ENCODE measurements around the gene MED27.

MED27 gene

DNA sequence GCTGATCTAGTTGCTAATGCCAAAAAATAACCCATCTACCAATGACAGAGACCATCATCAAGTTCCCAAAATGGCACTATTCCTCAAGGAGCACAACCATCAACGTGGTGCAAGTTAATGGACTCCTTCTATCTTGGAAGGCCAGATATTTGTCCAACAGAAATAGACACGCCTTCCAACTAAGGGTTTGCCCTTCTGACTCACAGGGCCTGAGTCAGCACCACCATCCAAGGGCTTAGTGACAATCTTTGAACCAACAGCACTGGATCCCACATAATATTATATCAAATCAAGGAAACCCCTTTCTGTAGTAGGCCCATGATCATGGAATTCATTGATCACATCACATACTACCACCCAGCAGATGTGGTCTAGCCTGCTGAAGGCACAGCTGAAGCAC, 84.3 kb downstream of the MED27 start:
- DNase-seq (ENCODE audit: low spot score): peak; percentile 46

- no peak for DNase-seq (ENCODE audit: low spot score)
Measured at GRCh38 chr9:131994364-131995125, 85.1 kb downstream of the MED27 start.

GRCh38 chr9:131992906-131993657, 86.6 kb downstream of the MED27 start:
- no peak for DNase-seq (ENCODE audit: low spot score)

GRCh38 chr9:131987232-131987631, 92.4 kb downstream of the MED27 start:
- no peak for DNase-seq (ENCODE audit: low spot score)

- no peak for DNase-seq (ENCODE audit: low spot score)
Measured at GRCh38 chr9:131986576-131986975, 93.1 kb downstream of the MED27 start.

DNA sequence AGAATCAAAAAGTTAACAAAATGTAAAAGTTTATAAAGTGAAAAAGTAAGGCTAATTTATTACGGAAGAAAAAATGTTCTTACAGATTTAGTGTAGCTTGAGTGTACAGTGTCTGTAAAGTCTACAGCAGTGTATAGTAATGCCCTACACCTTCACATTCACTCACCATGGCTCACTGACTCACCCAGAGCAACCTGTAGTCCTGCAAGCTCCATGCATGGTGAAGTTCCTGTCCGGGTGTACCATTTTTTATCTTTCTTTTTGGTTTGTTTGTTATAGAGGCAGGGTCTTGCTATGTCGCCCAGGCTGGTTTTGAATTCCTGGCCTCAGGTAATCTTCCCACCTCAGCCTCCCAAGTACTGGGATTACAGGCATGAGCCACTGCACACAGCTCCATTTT, 93.6 kb downstream of the MED27 start:
- no peak for DNase-seq (ENCODE audit: low spot score)

- DNase-seq (ENCODE audit: low spot score): no peak
Measured at GRCh38 chr9:131984564-131984963, 95.1 kb downstream of the MED27 start.

GRCh38 chr9:131982671-131983239, 96.9 kb downstream of the MED27 start:
- no peak for DNase-seq (ENCODE audit: low spot score)

GRCh38 chr9:131982102-131982501, 97.6 kb downstream of the MED27 start:
- no peak for DNase-seq (ENCODE audit: low spot score)

DNA sequence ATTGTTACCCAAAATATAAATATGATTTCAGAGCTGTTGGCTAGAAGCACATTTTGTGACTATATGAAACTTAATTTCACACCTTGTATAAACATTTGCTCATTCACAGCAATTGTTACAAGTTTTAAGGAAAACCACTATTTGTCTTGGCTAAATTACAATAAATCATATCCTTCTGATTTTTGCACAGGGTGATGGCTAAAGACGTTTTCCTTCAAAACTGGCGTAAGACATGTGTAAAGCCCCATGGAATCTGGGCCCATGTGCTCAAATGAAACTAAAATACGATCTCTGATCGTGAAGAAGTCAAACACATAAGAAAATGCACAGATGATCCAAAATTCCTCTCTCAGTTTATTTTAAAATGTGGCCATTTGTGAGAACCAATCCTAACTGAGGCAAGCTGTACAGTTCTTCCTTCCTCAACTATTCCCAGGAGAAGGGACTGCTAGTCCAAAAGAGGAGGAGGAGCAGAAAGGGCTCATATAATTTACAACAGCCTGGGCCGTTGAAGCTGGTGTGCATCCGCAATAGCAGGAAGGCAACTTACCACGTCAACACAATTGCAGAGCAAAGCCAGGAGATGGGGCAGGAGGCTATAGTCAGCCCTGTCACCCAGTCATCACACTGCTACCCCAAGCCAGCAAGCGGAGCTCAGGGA, 98.4 kb downstream of the MED27 start:
- DNase-seq (ENCODE audit: low spot score): no peak

DNA sequence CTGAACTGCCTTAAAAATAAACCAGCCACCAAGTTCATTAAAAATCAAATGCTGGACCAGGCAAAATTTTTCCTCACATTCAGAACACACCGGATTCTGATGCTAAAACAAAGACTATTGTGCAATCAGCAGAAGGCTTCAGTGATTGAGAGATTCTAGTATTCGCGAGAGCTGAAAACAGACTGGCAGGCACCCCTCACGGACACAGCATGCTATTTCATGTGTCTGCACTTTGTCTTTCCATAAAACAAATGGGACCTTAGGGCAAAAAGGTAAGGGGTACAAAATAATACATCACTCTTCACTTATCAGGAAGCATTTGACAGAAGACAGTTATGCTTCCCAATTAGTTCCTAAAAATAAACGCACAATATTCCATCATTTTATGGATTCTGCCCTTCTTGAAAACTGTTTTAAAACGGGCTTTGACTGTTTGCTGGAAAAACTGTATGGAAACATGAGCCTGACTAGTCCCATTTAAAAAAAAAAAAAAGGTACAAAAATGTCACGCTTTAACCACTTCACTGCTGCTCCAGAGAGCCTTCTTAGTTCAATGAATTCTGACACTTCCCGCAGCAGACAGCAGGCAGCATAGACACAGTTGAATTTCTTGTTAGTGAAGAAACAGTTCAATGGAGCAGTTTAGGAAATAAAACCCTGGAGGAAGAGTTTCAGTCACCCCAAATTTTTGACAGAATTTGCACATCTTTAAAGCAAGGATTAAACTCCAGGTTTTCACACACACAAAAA, 99.2 kb downstream of the MED27 start:
- DNase-seq (ENCODE audit: low spot score): no peak

DNA sequence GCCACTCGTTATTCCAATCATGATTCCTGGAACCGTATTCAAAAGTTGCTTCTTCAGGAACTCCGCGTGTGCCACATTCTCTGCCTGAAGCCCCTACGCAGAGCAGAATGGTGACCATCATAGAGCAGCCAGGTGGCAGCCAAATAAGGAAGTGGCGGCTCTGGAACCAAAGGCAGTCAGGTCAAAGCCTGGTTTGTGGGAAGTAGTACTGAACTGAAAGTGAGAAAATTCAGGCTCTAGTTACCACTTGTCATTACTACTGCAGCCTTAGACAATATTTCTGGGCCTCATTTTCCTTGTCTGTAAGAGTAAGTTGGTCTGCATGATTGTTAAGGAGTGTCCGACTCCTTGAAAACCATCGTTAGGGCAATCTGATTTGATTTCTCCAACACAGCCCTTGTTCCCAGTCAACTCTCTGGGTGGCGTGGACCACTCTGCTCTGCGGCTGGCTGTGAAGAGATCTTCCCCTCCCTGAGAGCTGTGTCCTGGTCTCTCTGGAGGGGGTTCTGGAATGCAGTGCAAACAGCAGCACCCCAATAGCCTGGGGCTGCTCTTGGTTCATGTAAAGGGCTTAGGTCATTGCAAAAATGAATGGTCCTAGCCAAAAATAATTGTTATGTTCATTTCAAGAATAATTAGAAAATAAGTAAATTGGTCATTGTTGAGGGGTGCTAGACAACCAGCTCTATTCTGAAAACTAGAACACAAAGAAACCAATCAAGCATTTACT, 102.4 kb downstream of the MED27 start:
- no peak for DNase-seq (ENCODE audit: low spot score)

GRCh38 chr9:131976157-131977108, 103.2 kb downstream of the MED27 start:
- no peak for DNase-seq (ENCODE audit: low spot score)

DNA sequence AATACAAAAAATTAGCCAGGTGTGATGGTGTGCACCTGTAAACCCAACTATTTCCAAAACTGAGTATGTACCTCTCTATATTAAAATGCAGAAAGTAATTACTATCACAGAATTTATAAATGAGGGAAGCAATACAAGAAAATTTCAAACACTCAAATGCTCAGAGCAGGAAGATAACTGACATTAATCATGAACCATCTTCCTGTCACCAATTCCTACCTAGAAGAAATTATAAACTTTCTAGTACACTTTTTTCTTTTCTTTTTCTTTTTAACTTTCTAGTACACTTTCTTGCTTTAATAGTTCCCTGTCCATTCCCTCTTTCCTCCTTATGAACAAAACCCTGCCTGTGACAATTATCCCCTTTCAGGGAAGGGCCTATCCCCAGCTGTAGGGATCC, 106.8 kb downstream of the MED27 start:
- DNase-seq (ENCODE audit: low spot score): no peak

GRCh38 chr9:131971482-131972074, 108.1 kb downstream of the MED27 start:
- DNase-seq (ENCODE audit: low spot score): no peak

DNA sequence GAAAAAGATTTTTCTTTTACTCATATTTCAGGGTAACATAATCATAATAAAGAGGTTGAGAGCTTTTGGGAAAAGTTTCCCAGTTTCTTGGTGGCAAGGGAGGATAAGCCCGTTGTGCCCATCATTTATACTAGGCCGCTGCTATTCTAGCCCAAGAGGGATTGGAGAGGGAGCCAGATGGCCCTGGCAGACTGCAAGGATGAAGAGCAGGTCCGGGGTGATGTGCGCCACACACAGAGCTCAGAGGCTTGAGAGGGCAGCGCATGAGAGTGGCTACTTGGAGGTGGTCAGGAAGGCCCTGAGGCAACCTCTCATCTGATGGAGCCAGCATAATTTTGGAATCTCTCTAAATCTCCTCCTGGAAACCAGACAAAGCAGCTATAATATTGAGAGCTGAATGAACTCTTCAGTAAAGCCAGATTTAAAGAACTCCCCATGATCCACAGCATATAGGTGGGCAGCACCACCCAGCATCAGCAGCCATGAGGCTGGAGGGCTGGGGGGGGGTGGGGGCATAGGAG, 110.1 kb downstream of the MED27 start:
- no peak for DNase-seq (ENCODE audit: low spot score)

DNA sequence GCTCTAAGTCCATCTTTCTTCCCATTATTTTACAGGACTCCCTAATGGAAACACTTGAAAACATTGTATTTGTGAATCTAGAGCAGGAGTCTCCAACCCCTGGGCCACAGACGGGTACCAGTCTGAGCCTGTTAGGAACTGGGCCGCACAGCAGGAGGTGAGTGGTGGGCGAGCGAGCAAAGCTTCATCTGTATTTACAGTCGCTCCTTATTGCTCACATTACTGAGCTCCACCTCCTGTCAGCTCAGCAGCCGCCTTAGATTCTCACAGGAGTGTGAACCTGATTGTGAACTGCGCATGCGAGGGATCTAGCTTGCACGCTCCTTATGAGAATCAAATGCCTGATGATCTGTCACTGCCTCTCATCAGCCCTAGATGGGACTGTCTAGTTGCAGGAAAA, 111.0 kb downstream of the MED27 start:
- no peak for DNase-seq (ENCODE audit: low spot score)

DNA sequence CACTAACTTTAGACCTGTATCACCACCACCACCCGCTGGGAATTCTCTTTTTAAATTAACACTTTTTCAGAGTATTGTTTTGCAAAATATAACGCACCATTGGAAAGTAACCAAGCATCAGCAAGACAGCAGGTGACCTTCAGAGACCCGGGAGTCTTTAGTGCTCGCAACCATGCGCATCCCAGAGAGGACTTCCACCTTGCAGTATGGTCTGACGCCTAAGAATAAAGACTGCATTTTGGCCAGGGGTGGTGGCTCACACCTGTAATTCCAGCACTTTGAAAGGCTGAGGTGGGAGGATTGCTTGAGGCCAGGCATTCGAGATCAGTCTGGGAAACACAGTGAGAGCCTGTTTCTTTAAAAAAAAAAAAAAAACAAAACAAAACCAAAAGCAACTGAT, 113.8 kb downstream of the MED27 start:
- DNase-seq (ENCODE audit: low spot score): no peak

- no peak for DNase-seq (ENCODE audit: low spot score)
Measured at GRCh38 chr9:131965103-131965502, 114.6 kb downstream of the MED27 start.

All from hematopoietic multipotent progenitor cell treated with erythropoietin and hydrocortisone succinate and interleukin-3 and kit ligand, for 15 days (in vitro differentiated cells).